ENCODE results near the gene ST6GALNAC5.

Gene ST6GALNAC5

DNA sequence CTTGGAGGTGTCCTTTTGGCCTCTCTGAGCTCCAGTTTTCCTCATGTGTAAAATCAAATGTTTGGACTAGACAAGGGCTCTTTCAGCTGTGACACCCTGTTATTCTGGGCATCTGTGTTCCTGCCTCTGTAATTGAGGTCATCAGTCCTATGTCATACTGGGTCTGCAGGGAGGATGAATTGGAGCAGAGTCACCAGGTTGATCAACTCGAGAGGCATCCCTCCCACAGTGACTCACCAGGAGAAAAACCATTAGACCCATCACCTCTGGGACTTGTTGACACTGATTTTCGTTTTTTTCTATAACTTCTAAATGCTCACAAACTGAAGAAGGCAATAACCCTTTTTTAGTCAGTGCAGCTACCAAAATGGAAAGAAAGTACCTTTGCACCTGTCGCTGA lies 82.2 kb downstream of the ST6GALNAC5 start:
- no peak for TF ChIP-seq ZFX (IDR thresholded peaks at IDR 0.05; ENCODE audit: borderline replicate concordance)
- TF ChIP-seq, protein P1, sequence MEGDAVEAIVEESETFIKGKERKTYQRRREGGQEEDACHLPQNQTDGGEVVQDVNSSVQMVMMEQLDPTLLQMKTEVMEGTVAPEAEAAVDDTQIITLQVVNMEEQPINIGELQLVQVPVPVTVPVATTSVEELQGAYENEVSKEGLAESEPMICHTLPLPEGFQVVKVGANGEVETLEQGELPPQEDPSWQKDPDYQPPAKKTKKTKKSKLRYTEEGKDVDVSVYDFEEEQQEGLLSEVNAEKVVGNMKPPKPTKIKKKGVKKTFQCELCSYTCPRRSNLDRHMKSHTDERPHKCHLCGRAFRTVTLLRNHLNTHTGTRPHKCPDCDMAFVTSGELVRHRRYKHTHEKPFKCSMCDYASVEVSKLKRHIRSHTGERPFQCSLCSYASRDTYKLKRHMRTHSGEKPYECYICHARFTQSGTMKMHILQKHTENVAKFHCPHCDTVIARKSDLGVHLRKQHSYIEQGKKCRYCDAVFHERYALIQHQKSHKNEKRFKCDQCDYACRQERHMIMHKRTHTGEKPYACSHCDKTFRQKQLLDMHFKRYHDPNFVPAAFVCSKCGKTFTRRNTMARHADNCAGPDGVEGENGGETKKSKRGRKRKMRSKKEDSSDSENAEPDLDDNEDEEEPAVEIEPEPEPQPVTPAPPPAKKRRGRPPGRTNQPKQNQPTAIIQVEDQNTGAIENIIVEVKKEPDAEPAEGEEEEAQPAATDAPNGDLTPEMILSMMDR (IDR thresholded peaks at IDR 0.05): no peak
- H3K27ac ChIP-seq: no peak overlapping the region

DNA sequence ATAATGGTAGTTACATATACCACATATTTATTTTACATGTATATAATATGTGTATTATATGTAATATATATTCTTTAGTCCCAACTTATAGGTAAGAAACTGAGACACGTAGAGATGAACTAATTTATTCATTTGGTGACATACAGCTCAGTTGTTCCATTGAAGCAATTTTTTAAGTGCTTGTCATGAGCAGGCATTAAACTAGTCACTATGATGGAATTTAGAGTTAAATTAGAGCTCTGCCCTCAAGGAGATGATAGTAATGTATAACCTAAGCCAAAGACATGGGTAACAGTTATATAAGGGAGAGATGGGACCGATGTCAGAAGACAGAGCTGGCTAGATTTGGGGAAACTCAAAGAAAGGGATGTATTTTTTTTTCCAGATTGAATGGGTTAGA lies 83.0 kb downstream of the ST6GALNAC5 start:
- TF ChIP-seq, protein P1 (IDR thresholded peaks at IDR 0.05): no peak
- no peak for TF ChIP-seq ZFX (IDR thresholded peaks at IDR 0.05; ENCODE audit: borderline replicate concordance)
- H3K27ac ChIP-seq: no peak overlapping the region

DNA sequence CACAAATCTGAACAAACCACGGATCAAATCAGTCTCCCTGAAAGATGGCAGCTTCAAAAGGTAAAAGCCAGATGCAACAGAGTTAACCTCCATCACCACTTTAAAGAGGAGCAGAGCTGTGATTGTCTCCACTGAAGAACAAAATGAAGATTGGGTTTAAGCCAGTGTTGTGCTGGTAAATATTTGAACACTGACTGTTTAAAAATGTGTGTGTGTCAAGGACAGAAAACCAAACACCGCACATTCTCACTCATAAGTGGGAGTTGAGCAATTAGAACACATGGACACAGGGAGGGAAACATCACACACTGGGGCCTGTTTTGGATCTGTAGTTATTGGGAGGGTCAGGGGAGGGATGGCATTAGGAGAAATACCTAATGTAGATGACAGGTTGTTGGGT lies 83.9 kb downstream of the ST6GALNAC5 start:
- TF ChIP-seq, protein P1 (IDR thresholded peaks at IDR 0.05): no peak
- no peak for TF ChIP-seq ZFX (IDR thresholded peaks at IDR 0.05; ENCODE audit: borderline replicate concordance)
- H3K27ac ChIP-seq: 0 out of 2 replicates have a peak overlapping the region, but pooled peaks have one; percentile 22

DNA sequence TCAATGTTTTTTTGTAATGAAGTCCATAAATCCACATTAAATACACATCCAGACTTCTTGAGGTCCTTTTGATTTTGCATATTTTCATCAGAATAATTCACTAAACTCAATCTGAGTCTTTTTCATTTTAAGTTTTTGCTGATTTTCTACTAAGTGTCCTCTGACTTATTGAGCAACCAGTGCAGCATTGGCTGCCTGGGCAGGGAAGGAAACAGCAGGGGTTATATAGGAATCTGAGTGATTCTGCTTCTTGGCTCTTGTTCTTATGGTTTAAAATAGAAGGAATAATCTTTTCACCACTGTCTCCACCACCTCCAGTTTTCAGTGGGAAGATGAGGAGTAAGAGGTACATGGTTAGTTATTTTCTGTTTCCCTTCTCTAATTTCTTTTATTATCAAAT lies 88.4 kb downstream of the ST6GALNAC5 start:
- no peak overlapping the region for H3K27ac ChIP-seq
- TF ChIP-seq, protein P1 (IDR thresholded peaks at IDR 0.05): no peak
- TF ChIP-seq ZFX (IDR thresholded peaks at IDR 0.05; ENCODE audit: borderline replicate concordance): no peak

DNA sequence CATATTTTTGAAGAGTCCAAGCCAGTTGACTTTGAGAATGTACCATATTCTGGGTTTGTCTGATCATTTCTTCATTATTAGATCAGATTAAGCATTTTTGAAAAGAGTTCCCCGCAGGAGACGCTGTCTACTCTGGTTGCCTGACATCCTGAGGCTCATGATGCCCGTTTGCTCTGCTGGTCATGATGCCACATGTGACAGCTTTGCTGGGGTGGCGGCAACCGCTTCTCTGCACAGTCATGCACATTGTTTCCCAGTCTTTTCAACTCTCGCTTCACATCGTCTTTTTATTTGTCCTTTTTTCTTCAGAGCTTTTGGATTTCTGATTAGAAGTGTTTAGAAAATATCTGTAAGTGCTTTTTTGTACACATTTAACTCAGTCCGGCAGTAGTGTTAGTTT lies 90.7 kb downstream of the ST6GALNAC5 start:
- H3K27ac ChIP-seq: no peak overlapping the region
- TF ChIP-seq, protein P1 (IDR thresholded peaks at IDR 0.05): no peak
- TF ChIP-seq ZFX (IDR thresholded peaks at IDR 0.05; ENCODE audit: borderline replicate concordance): no peak

DNA sequence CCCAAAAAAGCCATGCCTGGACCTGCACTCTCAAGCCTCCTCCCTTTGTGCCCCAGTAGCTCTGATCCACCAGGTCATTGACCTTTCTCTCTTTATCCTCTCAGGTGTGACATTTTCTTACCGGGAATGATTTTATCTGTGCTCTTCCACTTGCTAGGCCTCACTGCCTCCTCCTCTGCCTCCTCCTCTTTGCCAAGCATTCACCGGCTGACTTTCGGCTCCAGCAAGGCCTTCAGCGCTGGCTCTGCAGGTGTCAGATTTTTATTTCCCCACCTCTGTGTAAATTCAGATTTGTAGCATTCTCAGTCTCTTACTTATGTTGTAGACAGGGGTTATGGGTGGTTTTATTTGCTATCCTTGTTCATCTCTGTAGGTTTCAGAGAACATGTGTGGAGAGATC lies 91.5 kb downstream of the ST6GALNAC5 start:
- H3K27ac ChIP-seq: no peak overlapping the region
- TF ChIP-seq ZFX (IDR thresholded peaks at IDR 0.05; ENCODE audit: borderline replicate concordance): no peak
- TF ChIP-seq, protein P1 (IDR thresholded peaks at IDR 0.05): no peak

DNA sequence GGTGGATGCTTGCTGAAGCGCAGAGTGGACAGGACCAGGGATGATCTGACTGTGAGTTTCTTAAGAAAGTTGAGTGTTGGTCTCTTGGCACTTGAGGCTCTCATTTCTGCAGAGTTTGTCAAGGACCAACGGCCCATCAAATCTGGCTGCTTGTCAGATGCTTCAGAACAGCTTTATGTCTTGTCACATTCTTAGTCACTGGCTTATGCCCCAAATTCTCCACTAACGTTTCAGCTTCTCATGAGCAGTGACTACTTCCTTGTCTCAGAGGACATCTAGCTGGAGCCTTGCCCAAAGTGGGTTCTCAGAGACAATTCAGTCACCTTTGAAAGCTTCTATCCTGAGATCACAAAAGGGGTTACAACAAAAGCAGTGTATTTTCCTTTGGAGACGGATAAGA lies 92.3 kb downstream of the ST6GALNAC5 start:
- TF ChIP-seq, protein P1 (IDR thresholded peaks at IDR 0.05): no peak
- no peak for TF ChIP-seq ZFX (IDR thresholded peaks at IDR 0.05; ENCODE audit: borderline replicate concordance)
- no peak overlapping the region for H3K27ac ChIP-seq
